ENCODE results near the gene HK3.

The HK3 gene

DNA sequence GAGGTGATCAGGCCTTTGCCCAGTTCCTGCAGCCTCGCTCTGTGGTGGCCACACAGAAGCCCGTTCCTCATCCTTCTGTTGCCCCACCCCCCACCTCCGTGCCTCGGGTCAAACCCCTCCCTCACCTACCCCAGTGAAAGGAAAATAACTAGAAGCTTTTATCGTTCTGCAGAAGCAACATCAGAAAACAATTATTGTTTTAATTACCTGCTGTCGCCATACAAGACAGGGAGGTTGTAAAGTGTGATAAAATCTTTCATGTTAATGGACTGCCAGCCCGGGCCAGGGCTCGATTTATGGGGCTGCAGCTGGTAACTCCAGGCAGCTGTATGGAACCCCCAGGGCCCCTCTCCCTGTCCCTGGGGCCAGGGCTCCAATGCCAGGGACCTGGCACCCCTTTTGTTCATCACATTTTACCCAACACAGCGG is 68.1 kb downstream of the HK3 start:
- ChIA-PET POLR2A (no interaction called here), CTCF (no interaction called here)
- no peak overlapping the region for H3K4me3 ChIP-seq (ENCODE audit: control insufficient read depth in 1 of 7, extremely low read depth in 1 of 7, insufficient read depth in 4 of 7, low read depth in 2 of 7, low read length in 6 of 7)
- no peaks in the 10 kb centered on the region for H3K4me1 ChIP-seq (ENCODE audit: control extremely low read depth in 1 of 4, control insufficient read depth in 4 of 4, insufficient read depth in 4 of 4, low read length in 3 of 4)
- no peaks in the 10 kb centered on the region for H3K9me3 ChIP-seq (ENCODE audit: control extremely low read depth in 1 of 5, control insufficient read depth in 4 of 5, insufficient read depth in 2 of 5, low read depth in 1 of 5, low read length in 4 of 5)
- H3K36me3 ChIP-seq (ENCODE audit: control insufficient read depth in 4 of 4, insufficient read depth in 4 of 4, low read length in 3 of 4), result no peaks in the 10 kb centered on the region
- H3K27ac ChIP-seq (ENCODE audit: insufficient read depth in 1 of 2, low read depth in 1 of 2, low read length in 2 of 2, poor library complexity in 1 of 2, severe bottlenecking in 2 of 2), result no peak overlapping the region
- WGBS (ENCODE audit: insufficient coverage), result 41% methylated on average over 4 of the region's 9 CpGs
- no peak for DNase-seq
- H3K27me3 ChIP-seq (replicated peaks in 2 of 5; ENCODE audit: control insufficient read depth in 4 of 5, insufficient read depth in 5 of 5, low read length in 4 of 5), result peaks cover 0 to 16% (median 9%) of the 10 kb centered on the region in 5 experiments
